ENCODE measurements around the gene HIF1A.
"Not testable (repeated sequence)": the region's sequence is repeated elsewhere in the genome, so short reads cannot be mapped to it uniquely, and the experiment has no call there.

The HIF1A gene

GRCh38 chr14:61706096-61706690 lies 10.9 kb downstream of the HIF1A start:
- DNase-seq (ENCODE audit: low read depth in 3 of 3, low spot score in 1 of 3) = no peak

- not testable (repeated sequence) for DNase-seq (ENCODE audit: low read depth in 3 of 3, low spot score in 1 of 3)
Measured at GRCh38 chr14:61707774-61708173, 12.5 kb downstream of the HIF1A start.

- DNase-seq (ENCODE audit: low read depth in 3 of 3, low spot score in 1 of 3) = not testable (repeated sequence)
Measured at GRCh38 chr14:61708693-61709092, 13.4 kb downstream of the HIF1A start.

DNA sequence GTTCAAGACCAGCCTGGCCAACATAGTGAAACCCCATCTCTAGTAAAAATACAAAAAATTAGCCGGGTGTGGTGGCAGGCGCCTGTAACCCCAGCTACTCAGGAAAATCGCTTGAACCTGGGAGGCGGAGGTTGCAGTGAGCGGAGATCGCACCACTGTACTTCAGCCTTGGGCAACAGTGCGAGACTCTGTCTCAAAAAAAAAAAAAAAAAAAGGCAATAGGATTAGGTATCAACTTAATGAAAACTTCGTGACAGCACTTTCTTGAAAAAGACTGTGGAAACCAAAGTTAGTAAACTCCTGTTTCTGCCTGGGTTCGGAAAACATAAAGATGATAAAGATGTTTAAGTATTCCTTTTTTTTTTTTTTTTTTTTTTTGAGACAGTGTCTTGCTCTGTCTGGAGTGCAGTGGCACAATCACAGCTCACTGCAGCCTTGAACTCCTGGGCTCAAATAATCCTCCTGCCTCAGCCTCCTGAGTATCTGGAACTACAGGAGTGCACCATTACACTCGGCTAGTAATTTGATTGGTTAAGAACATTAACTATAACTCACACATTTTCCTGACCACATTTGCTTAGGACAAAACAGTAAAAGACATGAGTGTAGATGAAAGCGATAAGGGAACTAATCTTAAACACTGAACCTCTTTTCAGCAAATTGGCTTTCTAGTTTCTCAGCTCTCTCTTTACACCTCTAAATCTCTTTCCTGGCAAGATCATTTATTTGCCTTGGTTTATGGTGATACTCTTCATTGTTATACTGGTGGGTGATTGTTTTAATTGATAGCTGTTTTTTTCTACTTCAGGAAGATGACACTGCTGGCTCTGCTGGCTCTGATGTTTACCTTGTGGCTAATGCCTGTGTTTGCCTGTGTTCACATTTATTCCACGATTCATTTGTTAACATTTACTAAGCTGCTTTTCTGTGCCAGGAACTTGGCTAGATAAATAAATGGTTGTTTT lies 15.8 kb downstream of the HIF1A start:
- no peak for DNase-seq (ENCODE audit: low read depth in 3 of 3, low spot score in 1 of 3)

DNA sequence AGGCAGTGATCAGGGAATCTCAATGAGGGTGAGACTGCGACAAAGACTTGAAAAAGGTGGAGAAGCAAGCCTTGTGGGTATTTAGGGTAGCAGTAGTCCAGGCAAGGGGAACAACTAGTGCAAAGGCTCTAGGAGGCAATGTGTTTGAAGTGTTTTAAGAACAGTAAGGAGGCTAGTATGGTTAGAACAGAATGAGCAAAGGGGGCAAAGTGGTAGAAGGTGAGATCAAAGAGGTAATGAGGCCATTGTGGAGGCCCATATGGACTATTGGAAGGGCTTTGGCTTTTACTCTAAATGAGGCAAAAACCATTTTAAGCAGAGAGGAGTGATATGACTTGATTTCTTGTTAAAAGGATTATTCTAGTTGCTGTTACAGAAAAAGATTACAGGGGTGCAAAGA lies 16.8 kb downstream of the HIF1A start:
- no peak for DNase-seq (ENCODE audit: low read depth in 3 of 3, low spot score in 1 of 3)

DNA sequence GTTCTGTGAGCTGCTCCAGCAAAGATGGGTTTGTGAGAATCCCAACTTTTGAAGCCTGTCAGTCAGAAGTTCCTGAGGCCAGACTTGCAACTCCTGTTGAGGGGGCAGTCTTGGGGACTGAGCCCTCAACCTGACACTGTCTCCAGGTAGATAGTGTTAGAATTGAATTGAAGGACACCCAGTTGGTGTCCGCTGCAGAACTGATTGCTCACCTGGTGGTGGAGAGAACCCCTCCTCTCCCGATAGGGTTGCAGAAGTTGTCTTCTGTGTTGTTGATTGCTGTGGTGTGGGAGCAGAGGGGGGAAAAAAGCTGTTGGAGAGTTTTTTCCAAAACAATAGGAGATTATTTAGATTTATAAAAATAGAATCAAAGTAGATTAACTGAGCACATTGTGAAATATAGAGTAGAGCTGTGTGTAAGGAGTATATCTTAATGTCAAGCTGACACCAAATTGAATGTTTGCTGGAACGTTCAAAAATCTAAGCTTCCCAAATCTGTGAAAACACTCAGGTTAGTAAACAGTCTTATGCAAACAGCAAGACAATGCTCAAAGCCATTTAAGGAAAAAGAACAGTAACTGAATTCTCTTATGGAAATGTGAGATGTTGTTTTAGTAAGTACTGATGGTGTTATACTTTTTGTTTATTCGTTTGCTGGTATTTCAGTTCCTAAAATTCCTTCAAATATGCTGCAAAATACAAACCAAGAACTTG lies 18.6 kb downstream of the HIF1A start:
- DNase-seq (ENCODE audit: low read depth in 3 of 3, low spot score in 1 of 3) = no peak

GRCh38 chr14:61716956-61717355 lies 21.6 kb downstream of the HIF1A start:
- no peak for DNase-seq (ENCODE audit: low read depth in 3 of 3, low spot score in 1 of 3)

GRCh38 chr14:61718039-61718438 lies 22.7 kb downstream of the HIF1A start:
- DNase-seq (ENCODE audit: low read depth in 3 of 3, low spot score in 1 of 3) = no peak

DNA sequence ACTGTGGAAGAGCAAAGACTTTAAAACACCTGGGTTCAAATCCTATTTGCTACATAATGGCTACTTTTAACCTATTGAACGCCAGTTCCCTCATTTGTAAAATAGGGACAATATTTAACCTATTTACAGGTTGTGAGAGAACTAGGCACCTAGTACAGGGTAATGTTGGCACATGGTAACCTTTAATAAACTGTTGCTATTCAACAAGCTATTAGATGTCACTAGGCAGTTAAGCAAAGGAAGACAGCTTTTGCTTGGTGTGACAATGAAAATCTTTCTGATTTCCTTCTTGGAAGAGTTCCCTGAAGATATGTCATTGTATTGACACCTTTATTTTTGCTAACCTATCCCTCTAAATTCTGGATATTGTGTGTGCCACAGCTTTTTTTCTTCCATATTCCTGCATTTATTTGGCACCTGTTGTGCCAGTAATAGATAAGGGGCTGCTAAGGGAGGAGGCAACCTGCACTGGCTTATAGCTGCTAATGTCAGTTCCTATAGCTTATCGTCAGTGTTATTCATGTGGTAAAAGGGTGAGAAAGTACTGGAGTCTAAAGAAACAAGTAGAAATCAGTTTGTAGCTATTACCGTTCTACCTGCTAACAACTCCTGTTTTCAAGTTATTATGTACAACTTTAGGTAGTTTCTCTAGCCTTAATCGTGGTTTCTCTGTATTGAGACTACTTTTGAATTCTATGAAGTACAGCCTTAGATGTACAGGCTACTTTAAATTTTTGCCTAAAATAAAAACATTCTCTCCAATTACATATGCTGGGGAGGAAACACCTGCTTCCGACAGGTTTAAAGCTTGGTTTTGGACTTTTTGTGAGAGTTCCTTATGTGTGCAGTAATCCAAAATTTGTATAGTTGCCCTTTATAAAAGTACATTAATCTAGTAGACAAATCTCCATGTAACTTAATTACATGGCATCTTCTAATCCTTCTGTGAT lies 24.3 kb downstream of the HIF1A start:
- DNase-seq (ENCODE audit: low read depth in 3 of 3, low spot score in 1 of 3) = no peak

DNA sequence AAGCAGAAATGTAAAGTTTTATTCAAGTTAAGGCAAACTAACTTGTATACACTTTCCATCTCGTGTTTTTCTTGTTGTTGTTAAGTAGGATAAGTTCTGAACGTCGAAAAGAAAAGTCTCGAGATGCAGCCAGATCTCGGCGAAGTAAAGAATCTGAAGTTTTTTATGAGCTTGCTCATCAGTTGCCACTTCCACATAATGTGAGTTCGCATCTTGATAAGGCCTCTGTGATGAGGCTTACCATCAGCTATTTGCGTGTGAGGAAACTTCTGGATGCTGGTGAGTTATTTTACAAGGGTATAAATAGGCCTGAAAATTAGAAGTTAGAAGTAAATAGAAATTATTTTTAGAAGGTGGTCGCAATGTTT lies 25.0 kb downstream of the HIF1A start:
- no peak for DNase-seq (ENCODE audit: low read depth in 3 of 3, low spot score in 1 of 3)

DNA sequence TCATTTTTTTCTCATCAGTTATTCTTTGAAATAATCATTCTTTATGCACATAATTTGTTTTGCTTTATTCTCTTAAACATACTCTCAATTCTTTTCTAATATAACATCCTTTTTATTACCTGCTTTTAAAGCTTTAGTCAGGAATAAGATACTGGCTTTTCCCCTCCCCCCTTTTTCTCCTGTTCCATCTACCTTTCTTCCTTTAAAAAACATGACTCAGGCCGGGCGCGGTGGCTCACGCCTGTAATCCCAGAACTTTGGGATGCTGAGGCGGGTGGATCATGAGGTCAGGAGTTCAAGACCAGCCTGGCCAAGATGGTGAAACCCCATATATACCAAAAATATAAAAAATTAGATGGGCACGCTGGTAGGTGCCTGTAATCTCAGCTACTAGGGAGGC lies 25.4 kb downstream of the HIF1A start:
- DNase-seq (ENCODE audit: low read depth in 3 of 3, low spot score in 1 of 3) = no peak

DNA sequence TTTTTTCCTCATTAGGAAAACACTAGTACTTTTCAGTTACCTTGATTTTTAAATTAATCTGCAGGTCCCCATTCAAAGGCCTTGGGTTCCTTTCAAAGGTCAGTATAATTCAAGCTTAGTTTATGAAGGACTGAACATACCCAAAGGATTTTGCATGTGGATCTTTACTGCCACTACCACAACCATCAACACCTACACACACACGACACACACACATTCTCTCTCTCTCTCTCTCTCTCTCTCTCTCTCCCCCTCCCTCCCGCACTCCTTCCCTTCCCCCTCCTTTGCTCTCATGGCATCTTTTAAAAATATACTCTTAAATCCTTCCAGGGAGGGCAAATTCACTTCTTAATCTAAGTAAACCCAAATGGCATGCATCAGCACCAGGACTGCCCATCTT lies 28.8 kb downstream of the HIF1A start:
- no peak for DNase-seq (ENCODE audit: low read depth in 3 of 3, low spot score in 1 of 3)

- DNase-seq (ENCODE audit: low read depth in 3 of 3, low spot score in 1 of 3) = no peak
Measured at GRCh38 chr14:61726778-61727658, 31.7 kb downstream of the HIF1A start.

DNA sequence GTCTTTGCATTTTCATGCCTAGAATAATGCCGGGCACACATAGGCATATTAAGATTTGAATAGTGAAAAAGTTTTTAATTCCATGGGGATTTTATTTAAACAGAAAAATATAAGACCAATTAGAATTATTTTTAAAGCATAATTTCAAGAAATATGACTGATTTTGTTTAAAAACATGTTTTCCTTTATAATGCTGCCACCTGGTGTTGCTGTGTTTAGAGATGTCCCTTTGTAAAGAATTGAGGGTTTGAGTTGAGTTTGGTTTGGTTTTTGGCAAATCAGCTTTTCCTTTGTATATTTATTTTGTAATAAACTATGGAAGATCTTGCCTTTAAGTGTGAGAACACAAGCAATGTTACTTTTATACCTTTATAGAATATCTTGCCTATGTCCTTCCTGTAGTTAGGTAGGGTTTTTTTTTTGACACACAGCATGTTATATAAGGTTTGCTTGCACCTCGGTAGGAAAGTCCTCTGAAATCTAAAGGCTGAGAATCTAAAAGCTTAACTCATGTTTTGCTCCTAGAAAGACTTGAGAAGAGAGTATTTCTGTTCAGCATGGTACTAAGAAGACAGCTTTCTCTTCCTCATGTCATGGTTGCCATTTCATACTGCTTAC lies 35.6 kb downstream of the HIF1A start:
- no peak for DNase-seq (ENCODE audit: low read depth in 3 of 3, low spot score in 1 of 3)

DNA sequence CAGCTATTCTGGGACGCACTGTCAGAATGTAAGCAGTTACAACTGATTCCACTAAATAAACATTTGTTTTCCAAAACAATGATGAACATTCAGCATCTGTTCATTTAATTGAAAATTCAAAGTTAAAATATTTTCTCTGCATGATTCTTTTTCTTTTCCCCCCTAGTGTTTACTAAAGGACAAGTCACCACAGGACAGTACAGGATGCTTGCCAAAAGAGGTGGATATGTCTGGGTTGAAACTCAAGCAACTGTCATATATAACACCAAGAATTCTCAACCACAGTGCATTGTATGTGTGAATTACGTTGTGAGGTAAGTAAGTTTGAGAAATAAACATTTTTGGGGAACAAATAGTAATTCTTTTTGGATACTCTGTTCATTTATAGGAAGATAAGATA lies 38.7 kb downstream of the HIF1A start:
- DNase-seq (ENCODE audit: low read depth in 3 of 3, low spot score in 1 of 3) = no peak

GRCh38 chr14:61736751-61737150 lies 41.4 kb downstream of the HIF1A start:
- no peak for DNase-seq (ENCODE audit: low read depth in 3 of 3, low spot score in 1 of 3)

GRCh38 chr14:61737915-61738314 lies 42.6 kb downstream of the HIF1A start:
- no peak for DNase-seq (ENCODE audit: low read depth in 3 of 3, low spot score in 1 of 3)

DNA sequence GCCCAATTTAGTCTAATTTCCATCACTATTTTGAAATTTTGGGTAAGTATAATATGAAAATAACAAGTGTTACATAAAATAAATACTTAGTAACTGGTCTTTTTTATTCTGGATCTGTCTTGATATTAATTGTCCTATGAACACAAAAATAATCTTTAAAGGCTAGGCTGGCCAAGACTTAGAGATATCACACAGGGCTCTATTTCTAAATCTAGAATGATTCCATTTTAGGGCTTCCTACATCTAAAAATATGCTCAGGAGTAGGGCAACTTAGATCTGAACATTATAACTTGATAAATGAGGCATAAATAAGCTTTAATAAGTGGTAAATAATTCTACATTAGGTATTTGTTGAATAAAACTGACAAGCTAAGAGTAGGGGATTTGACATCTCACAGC lies 43.8 kb downstream of the HIF1A start:
- DNase-seq (ENCODE audit: low read depth in 3 of 3, low spot score in 1 of 3) = no peak

DNA sequence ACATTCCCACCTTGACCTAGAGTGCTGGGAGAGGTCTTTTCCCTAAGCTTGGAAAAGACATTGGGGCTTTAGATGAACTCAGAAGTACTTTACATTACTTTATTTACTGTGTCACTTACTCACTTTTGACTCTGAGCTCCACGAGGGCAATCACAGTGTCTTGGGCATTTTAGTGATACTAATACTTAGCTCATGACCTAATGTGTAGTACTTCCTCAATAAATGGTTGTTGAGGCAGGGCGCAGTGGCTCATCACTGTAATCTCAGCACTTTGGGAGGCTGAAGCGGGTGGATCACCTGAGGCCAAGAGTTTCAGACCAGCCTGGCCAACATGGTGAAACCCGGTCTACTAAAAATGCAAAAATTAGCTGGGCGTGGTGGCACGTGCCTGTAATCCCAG lies 47.1 kb downstream of the HIF1A start:
- no peak for DNase-seq (ENCODE audit: low read depth in 3 of 3, low spot score in 1 of 3)

DNA sequence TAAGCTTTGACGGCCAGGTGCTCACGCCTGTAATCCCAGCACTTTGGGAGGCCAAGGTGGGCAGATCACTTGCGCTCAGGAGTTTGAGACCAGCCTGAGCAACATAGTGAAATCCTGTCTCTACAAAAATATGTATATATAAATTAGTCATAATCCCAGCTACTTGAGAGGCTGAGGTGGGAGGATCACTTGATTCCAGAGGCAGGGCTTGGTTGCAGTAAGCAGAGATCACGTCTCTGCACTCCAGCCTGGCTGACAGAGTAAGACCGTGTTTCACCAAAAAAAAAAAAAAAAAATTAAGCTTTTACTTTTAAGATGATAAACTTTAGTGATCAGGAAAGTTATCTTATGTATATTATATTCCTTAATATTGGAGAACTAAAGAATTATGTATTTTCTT lies 48.9 kb downstream of the HIF1A start:
- DNase-seq (ENCODE audit: low read depth in 3 of 3, low spot score in 1 of 3) = no peak

Measured in stimulated activated CD4-positive, alpha-beta T cell treated with anti-CD3 and anti-CD28 coated beads, TNF-alpha, amount 100 ng/mL, for 1 hour (primary cell).